ENCODE data around the gene GIGYF2.

GIGYF2 gene

DNA sequence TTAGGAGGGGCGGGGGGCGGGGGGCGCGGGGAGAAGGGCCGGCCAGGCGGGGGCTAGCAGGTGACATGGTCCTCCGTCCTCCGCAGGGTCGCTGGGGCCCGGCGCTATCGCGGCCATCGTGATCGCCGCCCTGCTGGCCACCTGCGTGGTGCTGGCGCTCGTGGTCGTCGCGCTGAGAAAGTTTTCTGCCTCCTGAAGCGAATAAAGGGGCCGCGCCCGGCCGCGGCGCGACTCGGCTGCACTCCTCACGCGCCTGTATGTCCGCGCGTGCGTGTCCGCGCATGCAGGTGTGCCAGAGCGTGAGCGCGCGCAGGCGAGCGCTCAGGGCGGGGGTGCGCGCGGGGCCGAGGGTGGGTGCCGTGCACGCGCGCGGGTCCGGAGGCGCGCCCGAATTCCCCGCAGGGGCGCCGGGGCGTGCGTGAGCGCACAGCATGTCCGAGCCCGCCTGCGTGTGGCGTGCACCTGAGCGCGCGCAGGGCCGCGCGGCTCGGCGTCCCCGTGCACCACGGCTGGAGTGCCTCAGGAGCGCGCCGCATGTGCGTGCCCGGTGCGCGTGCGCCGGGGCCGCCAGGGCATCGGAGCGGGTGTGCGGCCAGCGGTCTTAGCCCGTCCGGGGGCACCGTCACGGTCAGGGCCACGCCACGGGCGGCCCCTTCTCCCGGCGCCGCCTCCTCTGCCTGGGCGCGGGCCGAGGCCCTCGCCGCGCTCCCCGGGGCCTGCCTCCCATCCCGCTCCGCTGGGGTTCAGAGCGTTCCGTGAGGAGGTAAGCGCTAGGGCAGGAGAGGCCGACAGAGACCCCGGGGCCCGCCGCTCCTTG lies 179.2 kb downstream of the GIGYF2 start (continued):
- no peak for TF ChIP-seq FEZF1 (tag by site-specific recombination; IDR thresholded peaks at IDR 0.05)
- no peak for TF ChIP-seq ZNF677 (tag by site-specific recombination; IDR thresholded peaks at IDR 0.05)
- TF ChIP-seq, protein P1, sequence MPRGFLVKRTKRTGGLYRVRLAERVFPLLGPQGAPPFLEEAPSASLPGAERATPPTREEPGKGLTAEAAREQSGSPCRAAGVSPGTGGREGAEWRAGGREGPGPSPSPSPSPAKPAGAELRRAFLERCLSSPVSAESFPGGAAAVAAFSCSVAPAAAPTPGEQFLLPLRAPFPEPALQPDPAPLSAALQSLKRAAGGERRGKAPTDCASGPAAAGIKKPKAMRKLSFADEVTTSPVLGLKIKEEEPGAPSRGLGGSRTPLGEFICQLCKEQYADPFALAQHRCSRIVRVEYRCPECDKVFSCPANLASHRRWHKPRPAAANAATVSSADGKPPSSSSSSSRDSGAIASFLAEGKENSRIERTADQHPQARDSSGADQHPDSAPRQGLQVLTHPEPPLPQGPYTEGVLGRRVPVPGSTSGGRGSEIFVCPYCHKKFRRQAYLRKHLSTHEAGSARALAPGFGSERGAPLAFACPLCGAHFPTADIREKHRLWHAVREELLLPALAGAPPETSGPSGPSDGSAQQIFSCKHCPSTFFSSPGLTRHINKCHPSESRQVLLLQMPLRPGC (tag by site-specific recombination; IDR thresholded peaks at IDR 0.05) = no peak
- TF ChIP-seq KLF8 (tag by site-specific recombination; IDR thresholded peaks at IDR 0.05) = no peak
- TF ChIP-seq, protein P2, sequence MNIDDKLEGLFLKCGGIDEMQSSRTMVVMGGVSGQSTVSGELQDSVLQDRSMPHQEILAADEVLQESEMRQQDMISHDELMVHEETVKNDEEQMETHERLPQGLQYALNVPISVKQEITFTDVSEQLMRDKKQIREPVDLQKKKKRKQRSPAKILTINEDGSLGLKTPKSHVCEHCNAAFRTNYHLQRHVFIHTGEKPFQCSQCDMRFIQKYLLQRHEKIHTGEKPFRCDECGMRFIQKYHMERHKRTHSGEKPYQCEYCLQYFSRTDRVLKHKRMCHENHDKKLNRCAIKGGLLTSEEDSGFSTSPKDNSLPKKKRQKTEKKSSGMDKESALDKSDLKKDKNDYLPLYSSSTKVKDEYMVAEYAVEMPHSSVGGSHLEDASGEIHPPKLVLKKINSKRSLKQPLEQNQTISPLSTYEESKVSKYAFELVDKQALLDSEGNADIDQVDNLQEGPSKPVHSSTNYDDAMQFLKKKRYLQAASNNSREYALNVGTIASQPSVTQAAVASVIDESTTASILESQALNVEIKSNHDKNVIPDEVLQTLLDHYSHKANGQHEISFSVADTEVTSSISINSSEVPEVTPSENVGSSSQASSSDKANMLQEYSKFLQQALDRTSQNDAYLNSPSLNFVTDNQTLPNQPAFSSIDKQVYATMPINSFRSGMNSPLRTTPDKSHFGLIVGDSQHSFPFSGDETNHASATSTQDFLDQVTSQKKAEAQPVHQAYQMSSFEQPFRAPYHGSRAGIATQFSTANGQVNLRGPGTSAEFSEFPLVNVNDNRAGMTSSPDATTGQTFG (tag by site-specific recombination; IDR thresholded peaks at IDR 0.05; ENCODE audit: borderline replicate concordance) = no peak

DNA sequence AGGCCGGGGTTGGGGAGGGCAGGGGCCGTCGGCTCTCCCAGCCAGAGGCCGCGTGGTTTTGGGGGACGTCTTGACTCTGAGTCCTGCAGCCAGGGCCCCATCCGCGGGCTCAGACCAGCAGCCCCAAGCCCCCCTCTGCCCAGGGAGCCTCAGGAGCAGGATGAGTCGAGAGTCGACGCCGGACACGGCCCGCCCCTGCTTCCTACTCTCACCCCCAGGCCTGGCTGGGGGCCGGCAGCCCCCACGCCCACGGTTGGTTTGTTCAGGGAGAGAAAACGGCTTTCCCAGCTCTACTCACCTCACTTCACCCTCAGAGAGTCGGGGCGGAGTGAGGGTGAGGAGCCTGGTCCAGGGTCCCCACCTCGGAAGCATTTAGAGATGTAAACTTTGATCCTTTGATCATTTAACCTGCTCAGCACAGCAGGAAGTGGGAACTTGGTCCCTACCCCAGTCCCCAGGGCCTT lies 179.9 kb downstream of the GIGYF2 start:
- H3K9me3 ChIP-seq (ENCODE audit: control insufficient read depth, insufficient read depth, low read depth, low read length) = no peaks in the 10 kb centered on the region
- ChIA-PET POLR2A (no interaction called here), CTCF (interaction anchor here (1.0 kb wide), 1 partner anchor 37 kb away, joined by 3 read pairs; no protein-coding TSS in a partner anchor)
- H3K4me3 ChIP-seq (ENCODE audit: low read depth, low read length) = no peak overlapping the region
- no peaks in the 10 kb centered on the region for H3K4me1 ChIP-seq (ENCODE audit: control insufficient read depth, insufficient read depth, low read length)
- no peak overlapping the region for H3K27ac ChIP-seq (ENCODE audit: extremely low read depth, low read depth, low read length)
- H3K36me3 ChIP-seq (ENCODE audit: control insufficient read depth in 2 of 2, insufficient read depth in 1 of 2, low read length in 2 of 2) = peaks cover 0 to 23% of the 10 kb centered on the region in 2 experiments; a peak in 1 of 3 replicates
- TF ChIP-seq ZNF776 (tag by site-specific recombination; IDR thresholded peaks at IDR 0.05; ENCODE audit: borderline replicate concordance) (no peak), EGR2 (tag by site-specific recombination; IDR thresholded peaks at IDR 0.05; ENCODE audit: low read depth) (0 out of 2 replicates have a peak, but pooled peaks have one; percentile 6), KLF16 (tag by site-specific recombination; IDR thresholded peaks at IDR 0.05) (no peak), KLF10 (tag by site-specific recombination; IDR thresholded peaks at IDR 0.05) (no peak), ZNF335 (tag by site-specific recombination; conservative IDR thresholded peaks at IDR 0.05) (no peak), ZFHX2 (tag by site-specific recombination; conservative IDR thresholded peaks at IDR 0.05) (0 out of 2 replicates have a peak, but pooled peaks have one; percentile 37)

- H3K36me3 ChIP-seq (ENCODE audit: control insufficient read depth in 2 of 2, insufficient read depth in 1 of 2, low read length in 2 of 2) = peaks cover 0 to 23% of the 10 kb centered on the region in 2 experiments; a peak in 1 of 3 replicates
- POLR2A ChIA-PET = no interaction called here
- TF ChIP-seq ZNF19 (tag by site-specific recombination; IDR thresholded peaks at IDR 0.05; ENCODE audit: low read depth) (no peak), ZNF561 (tag by site-specific recombination; IDR thresholded peaks at IDR 0.05; ENCODE audit: borderline replicate concordance) (no peak), ZNF350 (tag by site-specific recombination; IDR thresholded peaks at IDR 0.05) (no peak), ZBTB20 (tag by site-specific recombination; IDR thresholded peaks at IDR 0.05) (no peak), GLI2 (tag by site-specific recombination; IDR thresholded peaks at IDR 0.05; ENCODE audit: borderline replicate concordance, low read depth) (no peak), ZNF366 (tag by site-specific recombination; conservative IDR thresholded peaks at IDR 0.05) (no peak), YY2 (tag by site-specific recombination; IDR thresholded peaks at IDR 0.05) (no peak), ZNF658 (tag by site-specific recombination; IDR thresholded peaks at IDR 0.05) (no peak)
- TF ChIP-seq, protein P3, sequence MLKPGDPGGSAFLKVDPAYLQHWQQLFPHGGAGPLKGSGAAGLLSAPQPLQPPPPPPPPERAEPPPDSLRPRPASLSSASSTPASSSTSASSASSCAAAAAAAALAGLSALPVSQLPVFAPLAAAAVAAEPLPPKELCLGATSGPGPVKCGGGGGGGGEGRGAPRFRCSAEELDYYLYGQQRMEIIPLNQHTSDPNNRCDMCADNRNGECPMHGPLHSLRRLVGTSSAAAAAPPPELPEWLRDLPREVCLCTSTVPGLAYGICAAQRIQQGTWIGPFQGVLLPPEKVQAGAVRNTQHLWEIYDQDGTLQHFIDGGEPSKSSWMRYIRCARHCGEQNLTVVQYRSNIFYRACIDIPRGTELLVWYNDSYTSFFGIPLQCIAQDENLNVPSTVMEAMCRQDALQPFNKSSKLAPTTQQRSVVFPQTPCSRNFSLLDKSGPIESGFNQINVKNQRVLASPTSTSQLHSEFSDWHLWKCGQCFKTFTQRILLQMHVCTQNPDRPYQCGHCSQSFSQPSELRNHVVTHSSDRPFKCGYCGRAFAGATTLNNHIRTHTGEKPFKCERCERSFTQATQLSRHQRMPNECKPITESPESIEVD (tag by site-specific recombination; IDR thresholded peaks at IDR 0.05) = no peak
- H3K27ac ChIP-seq (ENCODE audit: extremely low read depth, low read depth, low read length) = no peak overlapping the region
- no peaks in the 10 kb centered on the region for H3K4me1 ChIP-seq (ENCODE audit: control insufficient read depth, insufficient read depth, low read length)
- CTCF ChIA-PET = interaction anchor here (1.0 kb wide), 1 partner anchor 176 kb away, joined by 6 read pairs; no protein-coding TSS in a partner anchor
- H3K9me3 ChIP-seq (ENCODE audit: control insufficient read depth, insufficient read depth, low read depth, low read length) = no peaks in the 10 kb centered on the region
- no peak overlapping the region for H3K4me3 ChIP-seq (ENCODE audit: low read depth, low read length)
Observed at GRCh38 chr2:232877940-232878511, 180.9 kb downstream of the GIGYF2 start.

Data from HEK293 (cell line).